ENCODE measurements around the gene CALHM4. TPM values are rescaled to one million over a fixed set of nuclear protein-coding genes. Genes with fewer than 3 reads are reported as not detected.

CALHM4 gene
- total and polyA plus RNA-seq, 2 of the 13 experiments (the other 11 are each of a cell fraction or from before 2014, with no cell fraction given) = not detected

DNA sequence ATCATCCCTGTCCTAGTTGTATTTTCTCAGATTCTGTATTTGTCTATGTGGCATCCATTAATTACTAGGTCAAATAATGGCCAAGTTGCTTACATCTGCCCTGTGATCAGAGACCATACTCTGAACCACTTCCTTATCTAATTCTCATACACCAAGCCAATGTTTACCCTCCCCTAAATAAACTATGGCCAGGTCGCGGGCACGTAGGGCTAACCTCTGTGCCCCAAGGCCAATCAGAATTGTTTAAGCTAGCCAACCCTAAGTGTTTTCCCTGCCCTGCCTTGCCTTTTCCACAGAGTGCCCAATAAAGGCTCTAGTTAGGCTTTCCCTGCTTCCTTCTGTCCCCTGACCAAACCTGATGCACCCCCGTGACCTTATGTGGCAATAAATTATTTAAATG lies 2.8 kb upstream of the CALHM4 start (continued):
- TF ChIP-seq PHF21A (CRISPR knock-in tag; IDR thresholded peaks at IDR 0.05) (peak; percentile 76), ZNF260 (CRISPR knock-in tag; IDR thresholded peaks at IDR 0.05; ENCODE audit: borderline replicate concordance, low read depth) (no peak), ZKSCAN1 (IDR thresholded peaks at IDR 0.05; ENCODE audit: low read length) (no peak), KLF11 (CRISPR knock-in tag; IDR thresholded peaks at IDR 0.05) (no peak), ZNF629 (CRISPR knock-in tag; conservative IDR thresholded peaks at IDR 0.05) (no peak), ZNF724P (CRISPR knock-in tag; IDR thresholded peaks at IDR 0.05; ENCODE audit: borderline replicate concordance) (no peak), ZNF609 (CRISPR knock-in tag; IDR thresholded peaks at IDR 0.05; ENCODE audit: borderline replicate concordance) (peak; percentile 94), ETV5 (CRISPR knock-in tag; IDR thresholded peaks at IDR 0.05; ENCODE audit: borderline replicate concordance) (peak; percentile 45; the same call in 1 of the 2 replicates), CBFB (CRISPR knock-in tag; IDR thresholded peaks at IDR 0.05) (0 out of 2 replicates have a peak, but pooled peaks have one; percentile 34), TEAD2 (CRISPR knock-in tag; IDR thresholded peaks at IDR 0.05) (no peak), ZNF367 (CRISPR knock-in tag; IDR thresholded peaks at IDR 0.05; ENCODE audit: borderline replicate concordance) (no peak), HOMEZ (CRISPR knock-in tag; IDR thresholded peaks at IDR 0.05; ENCODE audit: low read depth) (peak; percentile 95), FOXK1 (CRISPR knock-in tag; IDR thresholded peaks at IDR 0.05; ENCODE audit: borderline replicate concordance, low read depth) (no peak), MZF1 (CRISPR knock-in tag; IDR thresholded peaks at IDR 0.05; ENCODE audit: borderline replicate concordance) (peak; percentile 53; the same call in 1 of the 2 replicates), NR2F1 (CRISPR knock-in tag; IDR thresholded peaks at IDR 0.05) (0 out of 4 replicates have a peak, but pooled peaks have one; percentile 14 to 51), DPF2 (CRISPR knock-in tag; IDR thresholded peaks at IDR 0.05; ENCODE audit: borderline replicate concordance, low read depth) (peak; percentile 41; the same call in 1 of the 2 replicates)
- TF ChIP-seq, protein P1, sequence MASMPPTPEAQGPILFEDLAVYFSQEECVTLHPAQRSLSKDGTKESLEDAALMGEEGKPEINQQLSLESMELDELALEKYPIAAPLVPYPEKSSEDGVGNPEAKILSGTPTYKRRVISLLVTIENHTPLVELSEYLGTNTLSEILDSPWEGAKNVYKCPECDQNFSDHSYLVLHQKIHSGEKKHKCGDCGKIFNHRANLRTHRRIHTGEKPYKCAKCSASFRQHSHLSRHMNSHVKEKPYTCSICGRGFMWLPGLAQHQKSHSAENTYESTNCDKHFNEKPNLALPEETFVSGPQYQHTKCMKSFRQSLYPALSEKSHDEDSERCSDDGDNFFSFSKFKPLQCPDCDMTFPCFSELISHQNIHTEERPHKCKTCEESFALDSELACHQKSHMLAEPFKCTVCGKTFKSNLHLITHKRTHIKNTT (CRISPR knock-in tag; IDR thresholded peaks at IDR 0.05) = no peak
- TF ChIP-seq, protein P2, sequence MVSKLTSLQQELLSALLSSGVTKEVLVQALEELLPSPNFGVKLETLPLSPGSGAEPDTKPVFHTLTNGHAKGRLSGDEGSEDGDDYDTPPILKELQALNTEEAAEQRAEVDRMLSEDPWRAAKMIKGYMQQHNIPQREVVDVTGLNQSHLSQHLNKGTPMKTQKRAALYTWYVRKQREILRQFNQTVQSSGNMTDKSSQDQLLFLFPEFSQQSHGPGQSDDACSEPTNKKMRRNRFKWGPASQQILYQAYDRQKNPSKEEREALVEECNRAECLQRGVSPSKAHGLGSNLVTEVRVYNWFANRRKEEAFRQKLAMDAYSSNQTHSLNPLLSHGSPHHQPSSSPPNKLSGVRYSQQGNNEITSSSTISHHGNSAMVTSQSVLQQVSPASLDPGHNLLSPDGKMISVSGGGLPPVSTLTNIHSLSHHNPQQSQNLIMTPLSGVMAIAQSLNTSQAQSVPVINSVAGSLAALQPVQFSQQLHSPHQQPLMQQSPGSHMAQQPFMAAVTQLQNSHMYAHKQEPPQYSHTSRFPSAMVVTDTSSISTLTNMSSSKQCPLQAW (CRISPR knock-in tag; IDR thresholded peaks at IDR 0.05) = 0 out of 2 replicates have a peak, but pooled peaks have one; percentile 21
